Sigmoid colon (tissue), 4 donors: ENCODE data around the gene SAYSD1.

Experiments
- CTCF ChIP-seq, 4 experiments: fragments of 450-650 bp in 3 of 4; fragments of 200-600 bp in 1 of 4; IDR thresholded peaks; one replicate each; pipeline ENCODE4 v1.5.1; 2016 to 2019; ENCODE audit warnings: antibody characterized with exemption in 4 of 4, mild to moderate bottlenecking in 3 of 4, moderate library complexity in 2 of 4
- POLR2A ChIP-seq, 2 donors: fragments of 450-650 bp; IDR thresholded peaks; one replicate each; pipeline ENCODE4 v1.6.1; 2016; ENCODE audit warnings: antibody characterized with exemption in 2 of 2, mild to moderate bottlenecking in 2 of 2, moderate library complexity in 2 of 2
- POLR2AphosphoS5 ChIP-seq, 4 donors: sonication (generic); formaldehyde crosslinking; IDR thresholded peaks; one replicate each; pipeline ENCODE4 v1.6.1; 2017; ENCODE audit warnings: antibody characterized with exemption in 4 of 4

GRCh38 chr6:39072830-39073229 lies 42.2 kb downstream of the SAYSD1 start:
- TF ChIP-seq CTCF (IDR thresholded peaks at IDR 0.05) (no peak), POLR2AphosphoS5 (IDR thresholded peaks at IDR 0.05) (no peak), POLR2A (IDR thresholded peaks at IDR 0.05) (no peak)
